Measurements from ENCODE around the gene NAA16.

Gene NAA16

DNA sequence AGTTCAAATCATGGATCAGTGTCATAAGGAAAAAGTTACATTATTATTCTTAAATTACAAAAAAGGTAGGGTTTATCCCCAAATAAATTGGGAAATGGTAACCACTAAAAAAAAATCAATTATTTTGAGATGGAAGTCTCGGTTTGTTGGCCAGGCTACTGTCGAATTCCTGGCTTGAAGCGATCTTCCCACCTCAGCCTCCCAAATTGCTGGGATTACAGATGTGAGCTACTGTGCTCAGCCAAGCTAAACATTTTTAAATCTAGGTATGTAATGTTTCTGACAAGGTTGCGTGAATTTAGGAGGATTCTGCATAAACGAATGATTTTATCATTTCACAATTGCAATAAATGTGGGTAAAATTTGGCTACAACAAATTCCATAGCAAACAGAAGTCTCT, 2.0 kb downstream of the NAA16 start:
- TF ChIP-seq, protein P1, sequence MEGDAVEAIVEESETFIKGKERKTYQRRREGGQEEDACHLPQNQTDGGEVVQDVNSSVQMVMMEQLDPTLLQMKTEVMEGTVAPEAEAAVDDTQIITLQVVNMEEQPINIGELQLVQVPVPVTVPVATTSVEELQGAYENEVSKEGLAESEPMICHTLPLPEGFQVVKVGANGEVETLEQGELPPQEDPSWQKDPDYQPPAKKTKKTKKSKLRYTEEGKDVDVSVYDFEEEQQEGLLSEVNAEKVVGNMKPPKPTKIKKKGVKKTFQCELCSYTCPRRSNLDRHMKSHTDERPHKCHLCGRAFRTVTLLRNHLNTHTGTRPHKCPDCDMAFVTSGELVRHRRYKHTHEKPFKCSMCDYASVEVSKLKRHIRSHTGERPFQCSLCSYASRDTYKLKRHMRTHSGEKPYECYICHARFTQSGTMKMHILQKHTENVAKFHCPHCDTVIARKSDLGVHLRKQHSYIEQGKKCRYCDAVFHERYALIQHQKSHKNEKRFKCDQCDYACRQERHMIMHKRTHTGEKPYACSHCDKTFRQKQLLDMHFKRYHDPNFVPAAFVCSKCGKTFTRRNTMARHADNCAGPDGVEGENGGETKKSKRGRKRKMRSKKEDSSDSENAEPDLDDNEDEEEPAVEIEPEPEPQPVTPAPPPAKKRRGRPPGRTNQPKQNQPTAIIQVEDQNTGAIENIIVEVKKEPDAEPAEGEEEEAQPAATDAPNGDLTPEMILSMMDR (IDR thresholded peaks at IDR 0.05; ENCODE audit: low read depth, low read length, missing control alignments): no peak
- DNase-seq (ENCODE audit: extremely low read depth, low read depth): no peak
- peak overlapping the region; percentile 94 for H3K4me3 ChIP-seq (replicated peaks; ENCODE audit: low read depth, low read length)

GRCh38 chr13:41313659-41314197, 2.7 kb downstream of the NAA16 start:
- TF ChIP-seq, protein P1 (IDR thresholded peaks at IDR 0.05; ENCODE audit: low read depth, low read length, missing control alignments): no peak
- DNase-seq (ENCODE audit: extremely low read depth, low read depth): no peak
- peak overlapping the region; percentile 94 for H3K4me3 ChIP-seq (replicated peaks; ENCODE audit: low read depth, low read length)

DNA sequence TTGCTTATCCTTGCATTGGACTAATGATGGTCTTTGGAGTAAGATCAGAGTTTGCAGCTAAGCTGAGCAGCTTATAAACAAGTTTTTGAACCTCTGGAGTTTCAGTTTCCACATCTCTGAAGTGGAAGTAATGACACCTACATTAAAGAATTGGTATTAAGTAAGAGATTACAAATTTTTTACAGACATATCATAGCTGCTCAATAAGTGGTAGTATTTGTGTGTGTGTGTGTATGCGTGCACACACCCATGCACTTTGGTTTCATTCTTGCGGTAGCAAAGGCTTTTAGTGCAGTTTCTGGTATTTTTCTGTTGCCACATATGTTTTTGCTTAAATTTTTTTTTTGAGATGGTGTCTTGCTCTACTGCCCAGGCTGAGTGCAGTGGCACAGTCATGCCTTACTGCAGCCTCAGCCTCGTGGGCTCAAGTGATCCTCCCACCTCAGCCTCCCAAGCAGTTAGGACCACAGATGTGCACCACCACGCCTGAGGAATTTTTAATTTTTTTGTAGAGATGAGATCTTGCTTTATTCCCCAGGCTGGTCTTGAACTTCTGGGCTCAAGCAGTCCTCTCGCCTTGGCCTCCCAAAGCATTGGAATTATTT, 4.5 kb downstream of the NAA16 start:
- TF ChIP-seq, protein P1 (IDR thresholded peaks at IDR 0.05; ENCODE audit: low read depth, low read length, missing control alignments): no peak
- no peak for DNase-seq (ENCODE audit: extremely low read depth, low read depth)
- no peak overlapping the region for H3K4me3 ChIP-seq (replicated peaks; ENCODE audit: low read depth, low read length)

DNA sequence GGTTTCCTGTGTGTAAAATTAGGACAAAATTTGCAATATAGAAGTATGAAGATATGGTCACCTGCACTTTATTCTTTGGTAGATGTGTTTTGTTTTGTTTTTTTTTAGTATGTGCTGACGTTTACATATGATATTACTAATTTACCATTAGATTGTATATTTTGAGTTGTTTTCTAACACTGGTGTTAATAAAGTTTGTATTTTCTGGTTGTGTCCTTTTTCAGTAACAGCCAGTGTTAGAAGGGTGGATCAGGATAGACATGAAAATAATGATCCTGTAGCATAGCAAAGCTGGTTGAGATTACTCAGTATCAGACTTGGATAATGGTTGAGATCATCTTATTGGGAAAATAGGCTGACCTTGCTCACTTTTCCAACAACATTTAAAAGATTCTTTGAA, 6.2 kb downstream of the NAA16 start:
- no peak for DNase-seq (ENCODE audit: extremely low read depth, low read depth)
- H3K4me3 ChIP-seq (replicated peaks; ENCODE audit: low read depth, low read length): no peak overlapping the region
- TF ChIP-seq, protein P1 (IDR thresholded peaks at IDR 0.05; ENCODE audit: low read depth, low read length, missing control alignments): no peak

DNA sequence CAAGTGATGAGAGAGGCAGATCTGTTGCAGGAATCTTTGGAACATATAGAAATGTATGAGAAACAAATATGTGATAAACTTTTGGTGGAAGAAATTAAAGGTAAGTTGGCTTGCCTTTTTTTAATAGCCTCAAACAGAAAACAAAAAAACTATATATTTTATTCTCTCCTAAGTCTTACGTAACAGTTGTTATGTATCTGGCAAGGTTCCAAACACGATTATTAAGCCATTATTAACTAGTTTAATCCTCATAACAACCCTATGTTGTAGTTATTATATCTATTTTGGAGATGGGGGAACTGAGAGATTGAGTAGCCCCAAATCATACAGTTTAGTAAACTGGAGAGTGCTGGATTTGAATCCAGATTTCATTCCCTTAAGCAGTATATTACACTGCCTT, 14.7 kb downstream of the NAA16 start:
- DNase-seq (ENCODE audit: extremely low read depth, low read depth): no peak
- TF ChIP-seq, protein P1 (IDR thresholded peaks at IDR 0.05; ENCODE audit: low read depth, low read length, missing control alignments): no peak
- no peak overlapping the region for H3K4me3 ChIP-seq (replicated peaks; ENCODE audit: low read depth, low read length)

GRCh38 chr13:41326661-41327060, 15.6 kb downstream of the NAA16 start:
- TF ChIP-seq, protein P1 (IDR thresholded peaks at IDR 0.05; ENCODE audit: low read depth, low read length, missing control alignments): no peak
- H3K4me3 ChIP-seq (replicated peaks; ENCODE audit: low read depth, low read length): no peak overlapping the region
- DNase-seq (ENCODE audit: extremely low read depth, low read depth): no peak
